NCI-H2029 treated with DMSO at 0.1 percent for 48 hours (cell line): ENCODE data around the gene FBXL14.

Source experiments
- DNase-seq: peaks from one replicate; lab custom pipeline; 2025; lab: John Stamatoyannopoulos, UW

Gene FBXL14

DNA sequence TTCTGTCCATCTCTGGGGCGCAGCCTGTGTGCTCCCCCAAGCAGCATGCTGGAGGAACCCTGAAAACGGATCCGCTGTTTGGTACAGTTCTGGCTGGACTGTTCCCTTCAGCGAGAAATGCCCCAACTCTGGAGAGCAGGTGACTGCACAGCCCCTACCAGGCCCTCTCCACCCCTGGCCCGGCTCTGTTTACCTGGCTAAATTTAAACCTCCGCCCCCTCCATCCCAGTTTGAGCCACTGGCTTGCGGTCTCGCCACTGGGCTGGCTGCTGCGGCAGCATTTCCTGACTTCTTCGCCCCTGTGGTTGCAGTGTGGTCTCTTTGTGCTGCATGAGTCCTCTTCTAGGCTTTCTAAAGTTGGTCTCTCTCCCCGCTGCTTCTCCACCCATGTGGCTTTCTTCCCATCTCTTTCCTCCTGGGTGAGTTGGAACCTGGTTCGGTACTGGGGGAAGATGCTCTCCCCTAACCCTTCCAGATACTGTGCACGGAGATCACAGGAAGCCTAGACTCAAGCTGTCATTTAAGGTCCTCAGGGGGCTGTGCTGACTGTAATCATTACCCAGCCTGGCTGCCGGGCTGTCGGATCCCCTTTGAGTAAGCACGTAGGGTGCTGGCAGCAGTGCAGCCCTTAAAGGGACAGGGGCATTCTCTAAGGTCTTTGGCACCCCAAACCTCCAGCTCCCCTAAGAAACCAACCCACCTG is 60.6 kb downstream of the FBXL14 start:
- DNase-seq = no peak

DNA sequence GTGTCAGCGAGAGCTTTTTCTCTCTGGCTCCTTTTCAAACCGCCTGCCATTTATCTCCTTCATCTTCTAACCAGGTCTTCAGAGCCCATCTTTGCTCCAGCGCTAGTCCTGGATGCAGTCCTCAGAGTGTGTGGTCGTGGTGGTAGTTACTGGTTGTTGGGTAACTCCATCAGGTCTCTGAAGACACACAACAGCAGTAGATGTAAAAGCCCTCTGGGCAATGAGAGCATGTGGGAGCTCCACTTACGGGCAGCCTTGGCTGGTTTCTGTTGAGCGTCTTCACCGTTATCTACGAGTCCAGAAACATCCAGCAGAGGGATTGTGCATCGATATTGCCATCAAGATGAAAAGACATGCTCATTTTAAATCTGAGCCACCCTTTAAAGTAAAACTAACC is 61.2 kb downstream of the FBXL14 start:
- no peak for DNase-seq

DNA sequence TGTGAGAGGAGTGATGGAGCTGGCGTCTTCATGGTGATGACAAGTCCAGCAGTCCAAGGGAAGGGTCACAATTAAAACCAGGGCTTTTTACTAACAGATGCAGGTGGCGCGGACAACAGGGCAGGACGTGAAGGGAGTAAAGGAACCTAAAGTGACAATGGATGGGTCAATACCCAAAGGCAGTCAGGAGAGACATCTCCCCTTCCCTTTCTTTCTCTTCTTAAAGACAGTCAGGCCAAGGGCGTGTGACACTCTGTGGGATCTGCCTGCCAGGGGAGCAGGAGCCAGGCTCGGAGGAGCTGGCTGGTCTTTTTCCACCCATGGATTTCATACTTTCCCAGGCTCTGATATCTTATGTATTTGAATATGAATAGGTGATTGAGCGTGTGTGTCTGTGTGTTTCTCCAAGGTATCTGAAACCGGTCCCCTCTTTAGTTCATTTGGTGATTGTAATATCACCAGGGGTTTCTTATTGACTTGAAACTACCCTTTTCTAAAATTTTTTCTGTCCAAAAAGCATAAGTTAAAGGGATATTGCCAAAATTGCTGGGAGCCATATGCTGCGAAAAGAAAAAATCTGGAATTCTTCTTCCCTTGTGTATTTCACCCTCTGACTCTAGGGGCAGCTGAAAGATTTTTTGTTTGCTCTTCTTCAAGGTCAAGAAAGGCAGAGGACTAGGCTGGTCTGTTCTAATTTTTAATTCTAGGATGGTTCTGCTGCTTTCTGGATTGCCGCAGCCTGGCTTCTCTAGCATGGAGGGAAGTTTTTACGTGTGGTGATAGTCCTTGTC is 61.8 kb downstream of the FBXL14 start:
- DNase-seq = no peak

DNA sequence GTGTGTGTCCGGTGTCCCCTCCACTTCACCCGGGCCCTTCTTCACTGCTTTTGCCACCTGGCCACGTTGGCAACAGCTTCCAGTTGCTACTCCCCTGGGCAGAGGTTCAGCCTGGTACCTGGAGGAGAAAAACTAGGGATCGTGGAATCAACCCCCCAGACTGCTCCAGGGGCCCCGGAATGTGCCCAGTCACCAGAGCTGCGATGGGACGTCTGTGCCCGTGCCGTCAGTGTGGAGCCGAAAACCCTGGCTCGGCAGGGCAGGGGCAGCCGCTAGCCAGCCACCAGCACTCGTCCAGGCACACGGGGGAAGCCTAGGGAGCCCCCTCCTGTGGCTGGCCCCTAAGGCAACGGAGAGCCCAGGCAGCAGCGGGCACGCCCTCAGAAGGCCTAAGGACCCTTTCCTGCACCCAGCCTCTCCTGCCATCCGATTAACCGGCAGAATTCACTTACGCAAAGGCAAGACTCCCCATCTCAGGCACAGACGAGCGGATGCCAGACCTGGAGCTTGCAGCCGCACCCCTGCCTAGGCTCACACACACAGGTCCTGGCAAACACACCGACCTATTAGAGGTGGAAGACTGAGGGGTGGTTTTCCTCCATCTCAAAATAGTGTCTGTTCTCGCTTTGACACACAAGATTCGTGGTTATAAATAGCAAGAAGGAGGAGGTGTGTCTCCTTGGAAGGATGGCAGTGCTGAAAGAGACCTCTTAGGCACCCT is 62.6 kb downstream of the FBXL14 start:
- no peak for DNase-seq

DNA sequence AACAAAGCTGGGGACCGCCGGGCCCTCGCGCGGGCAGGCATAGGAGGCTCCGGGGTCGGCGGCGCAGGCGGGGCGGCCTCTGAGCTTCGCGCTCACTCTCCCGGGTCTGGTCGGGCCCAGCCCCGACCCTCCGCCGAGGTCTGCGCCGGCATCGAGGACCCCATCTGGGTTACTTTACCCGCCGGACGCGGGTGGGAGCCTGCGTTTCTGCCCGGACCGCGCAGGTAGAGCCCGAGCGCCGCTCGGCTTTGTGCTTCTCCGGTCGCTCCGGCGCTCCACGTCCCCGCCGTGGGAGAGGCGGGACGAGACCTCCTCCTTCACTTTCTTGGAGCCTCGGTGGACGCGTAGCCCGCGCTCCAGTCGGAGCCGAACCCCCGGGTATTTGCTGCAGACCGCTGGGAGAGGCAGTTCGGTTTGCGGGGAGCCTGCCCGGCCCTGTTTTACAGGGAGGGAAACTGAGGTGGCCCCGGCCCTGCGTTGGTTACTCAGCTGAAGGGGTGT is 63.2 kb downstream of the FBXL14 start:
- no peak for DNase-seq

DNA sequence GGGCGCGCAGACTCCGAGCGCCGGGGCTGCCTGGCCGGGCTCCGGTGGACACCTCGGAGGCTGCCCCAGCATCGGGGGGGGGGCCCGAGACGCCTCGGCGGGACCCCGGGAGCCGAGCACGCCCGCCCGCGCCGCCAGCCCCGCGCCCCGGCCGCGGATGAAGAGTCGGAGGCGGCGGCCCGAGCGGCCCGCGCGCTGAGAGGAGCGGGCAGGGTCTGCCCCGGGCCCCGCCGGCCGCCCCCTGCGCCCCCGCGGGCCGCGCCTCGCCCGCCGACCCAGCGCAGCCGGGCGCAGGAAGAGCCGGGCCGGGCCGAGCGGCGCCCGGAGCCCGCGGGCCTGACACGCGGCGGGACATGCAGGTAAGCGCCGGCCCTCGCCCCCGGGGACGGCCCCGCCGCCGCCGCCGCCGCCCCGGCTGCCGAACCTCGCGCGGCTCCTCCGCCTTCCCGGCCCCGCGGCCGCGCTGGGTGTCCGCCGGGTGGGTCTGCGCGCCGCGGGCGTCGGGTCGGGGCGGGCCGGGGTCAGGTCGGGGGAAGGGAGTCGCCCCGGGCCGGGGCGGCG is 63.7 kb downstream of the FBXL14 start:
- no peak for DNase-seq

DNA sequence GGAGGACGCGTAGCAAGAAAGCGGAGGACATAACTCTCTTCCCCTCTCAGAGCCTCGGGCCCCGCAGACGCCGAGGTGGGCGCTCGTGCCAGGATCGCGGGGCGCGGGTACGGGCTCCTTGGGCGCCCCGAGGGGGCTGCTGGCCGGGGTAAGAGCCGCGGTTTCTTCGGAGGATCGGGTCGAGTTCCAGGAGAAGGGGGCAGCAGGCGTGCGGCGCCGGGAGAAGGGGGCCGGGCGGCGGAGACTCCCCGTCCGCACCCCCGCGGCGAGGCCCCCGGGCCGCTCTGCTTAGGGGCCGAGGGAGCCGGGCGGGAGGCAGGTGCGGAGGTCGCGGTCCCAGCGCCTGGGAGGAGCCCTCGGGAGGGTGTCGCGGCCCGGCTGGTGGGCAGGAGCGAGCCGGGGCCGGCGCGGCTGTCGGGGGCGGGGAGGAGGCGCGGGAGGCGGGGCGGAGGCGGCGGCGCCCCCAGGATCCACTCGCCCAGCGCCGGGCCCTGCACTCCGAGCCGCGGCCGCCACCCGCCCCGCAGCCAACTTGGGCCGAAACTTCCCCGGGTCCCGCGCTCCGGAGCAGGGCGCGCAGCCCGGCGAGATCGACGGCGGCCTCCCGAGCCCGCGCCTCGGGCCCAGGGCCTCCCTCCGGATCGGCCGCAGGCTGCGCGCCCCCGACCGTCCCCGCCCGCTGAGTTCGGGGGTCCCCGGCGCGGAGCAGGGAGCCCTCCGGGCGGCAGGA is 64.4 kb downstream of the FBXL14 start:
- DNase-seq = no peak

DNA sequence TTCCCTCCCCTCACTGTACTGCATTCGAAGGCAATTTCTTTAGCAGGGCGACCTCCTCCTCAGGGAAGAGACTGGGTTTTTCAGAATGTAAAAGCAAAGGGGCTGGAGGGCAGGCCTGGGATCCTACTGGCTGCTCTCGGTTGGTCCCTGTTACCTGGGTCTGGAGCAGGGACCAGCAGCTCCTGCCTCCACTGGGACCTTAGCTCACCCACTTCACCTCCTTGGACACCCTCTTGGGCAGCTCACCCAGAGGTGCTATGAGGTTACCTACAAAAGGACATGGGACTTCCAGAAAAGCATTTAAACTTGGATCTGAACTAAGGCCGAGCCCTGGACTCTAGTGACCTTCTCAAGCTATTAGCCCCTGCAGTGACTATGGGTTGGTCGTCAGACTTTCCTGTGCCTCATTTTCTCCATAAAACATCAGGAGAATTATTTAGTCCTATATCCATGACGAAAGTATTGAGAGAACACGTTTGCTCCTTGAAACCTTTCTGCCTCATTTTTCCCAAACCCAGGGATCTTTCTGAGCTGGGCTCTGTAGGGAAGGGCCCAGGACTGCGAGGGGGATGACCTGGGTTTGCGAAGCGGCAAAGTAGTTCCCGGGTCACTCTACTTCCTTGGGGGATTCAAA is 65.0 kb downstream of the FBXL14 start:
- DNase-seq = no peak

DNA sequence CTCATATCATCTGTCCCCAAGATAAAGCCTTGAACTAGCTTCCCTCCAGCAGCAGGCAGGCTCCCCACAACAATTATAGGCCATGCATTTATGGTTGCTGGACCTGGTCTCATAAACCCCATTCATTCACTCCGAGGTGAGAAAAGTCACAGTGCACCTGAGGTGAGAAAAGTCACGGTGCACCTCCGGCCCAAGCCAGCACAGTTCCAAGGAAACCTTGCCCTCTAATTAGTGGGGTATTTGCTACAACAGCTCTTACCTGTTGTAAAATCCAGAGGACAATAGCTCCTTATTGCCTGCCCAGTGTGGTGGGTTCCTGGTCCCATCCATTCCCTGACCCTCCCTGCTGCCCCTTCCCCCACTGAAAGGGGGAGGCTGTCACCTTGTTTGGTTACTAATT is 65.6 kb downstream of the FBXL14 start:
- no peak for DNase-seq

DNA sequence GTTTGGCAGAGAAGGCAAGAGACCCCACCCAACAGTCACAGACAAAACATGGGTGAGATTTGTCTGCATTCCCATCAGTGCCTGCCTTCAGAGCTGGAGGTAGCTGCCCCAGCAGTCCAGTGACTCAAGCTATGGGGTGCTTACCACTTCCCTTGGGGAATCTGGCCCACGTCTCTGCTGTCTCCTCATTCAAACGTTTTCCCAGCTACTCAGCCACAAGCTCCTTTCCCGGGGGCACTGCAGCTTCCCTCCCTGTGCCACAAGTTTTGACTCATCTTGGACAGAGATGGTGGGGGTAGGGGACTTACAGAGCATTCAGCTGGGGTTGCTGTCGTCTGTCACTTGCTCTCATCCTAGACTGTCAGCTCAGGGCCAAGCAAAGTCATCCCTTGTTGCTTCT is 66.6 kb downstream of the FBXL14 start:
- DNase-seq = no peak

DNA sequence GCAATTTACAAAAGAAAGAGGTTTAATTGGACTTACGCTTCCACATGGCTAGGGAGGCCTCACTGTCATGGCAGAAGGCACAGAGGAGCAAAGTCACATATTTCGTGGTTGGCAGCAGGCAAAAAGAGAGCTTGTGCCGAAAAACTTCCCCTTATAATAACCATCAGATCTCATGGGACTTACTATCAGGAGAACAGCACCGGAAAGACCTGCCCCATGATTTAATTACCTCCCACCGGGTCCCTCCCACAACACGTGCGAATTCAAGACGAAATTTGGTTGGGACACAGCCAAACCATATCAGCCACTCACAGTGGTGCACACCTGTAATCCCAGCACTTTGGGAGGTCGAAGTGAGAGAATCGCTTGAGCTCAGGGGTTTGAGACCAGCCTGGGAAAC is 68.5 kb downstream of the FBXL14 start:
- no peak for DNase-seq

DNA sequence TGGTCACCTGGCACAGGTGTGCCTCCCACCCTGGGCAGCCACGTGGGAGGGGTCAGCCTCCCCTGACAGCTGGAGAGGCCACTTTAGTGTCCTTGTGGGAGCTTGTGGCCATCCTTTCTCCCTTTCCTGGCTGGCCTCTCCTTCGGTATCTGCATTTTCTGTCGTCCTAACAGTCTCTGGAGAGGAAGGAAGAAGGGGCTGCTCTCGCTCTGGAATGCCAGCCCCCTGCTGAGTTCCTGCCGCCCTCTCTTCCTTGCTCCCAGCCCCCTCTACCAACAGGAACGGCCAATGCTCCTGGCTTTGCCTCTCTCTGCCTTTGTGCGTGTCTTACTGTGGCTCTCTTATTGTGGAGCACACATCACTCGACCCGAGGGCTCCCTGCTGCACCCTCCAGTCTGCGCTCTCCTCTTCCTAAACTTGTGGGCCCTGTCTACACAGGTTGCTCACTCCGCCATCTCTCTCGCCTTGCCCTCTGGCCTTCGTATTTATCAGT is 70.8 kb downstream of the FBXL14 start:
- no peak for DNase-seq

DNA sequence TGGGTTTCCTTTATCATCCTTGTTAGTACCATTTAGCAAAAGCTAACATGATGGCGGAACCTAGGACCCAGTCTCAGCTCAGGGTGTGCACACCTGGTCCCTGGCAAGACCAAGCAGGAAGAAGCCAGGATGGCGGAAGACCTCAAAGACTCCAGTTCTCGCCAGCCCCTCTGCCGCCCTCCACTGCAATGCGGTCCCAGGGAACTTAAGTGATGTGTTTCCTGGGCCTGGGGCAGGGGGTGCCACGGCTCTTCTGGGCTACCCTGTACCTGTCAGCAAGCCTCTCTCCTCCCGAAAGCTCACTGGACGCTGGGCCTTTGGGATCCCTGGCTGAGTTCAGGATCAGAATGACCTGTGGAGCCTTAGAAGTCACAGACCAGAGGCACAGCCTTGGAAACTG is 71.3 kb downstream of the FBXL14 start:
- no peak for DNase-seq

DNA sequence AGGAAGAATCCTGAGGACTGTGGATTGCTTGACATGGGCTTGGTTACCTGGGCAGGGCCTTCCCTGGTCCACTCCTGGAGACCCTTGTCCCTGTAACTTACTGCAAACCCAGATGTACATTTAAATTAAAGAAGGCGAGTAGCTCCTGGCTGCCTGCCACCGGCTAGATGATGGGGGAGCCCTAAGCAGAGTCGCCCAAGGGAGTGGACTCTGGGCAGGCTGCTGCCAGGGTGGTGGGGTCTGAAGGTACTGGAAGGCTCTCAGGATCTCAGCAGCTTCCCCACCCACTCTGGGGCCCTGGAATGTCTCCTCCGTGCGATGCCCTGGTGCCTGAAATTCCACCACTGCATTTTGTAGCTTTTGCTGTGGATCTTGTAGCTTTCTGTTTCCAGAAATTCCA is 74.7 kb downstream of the FBXL14 start:
- no peak for DNase-seq

DNA sequence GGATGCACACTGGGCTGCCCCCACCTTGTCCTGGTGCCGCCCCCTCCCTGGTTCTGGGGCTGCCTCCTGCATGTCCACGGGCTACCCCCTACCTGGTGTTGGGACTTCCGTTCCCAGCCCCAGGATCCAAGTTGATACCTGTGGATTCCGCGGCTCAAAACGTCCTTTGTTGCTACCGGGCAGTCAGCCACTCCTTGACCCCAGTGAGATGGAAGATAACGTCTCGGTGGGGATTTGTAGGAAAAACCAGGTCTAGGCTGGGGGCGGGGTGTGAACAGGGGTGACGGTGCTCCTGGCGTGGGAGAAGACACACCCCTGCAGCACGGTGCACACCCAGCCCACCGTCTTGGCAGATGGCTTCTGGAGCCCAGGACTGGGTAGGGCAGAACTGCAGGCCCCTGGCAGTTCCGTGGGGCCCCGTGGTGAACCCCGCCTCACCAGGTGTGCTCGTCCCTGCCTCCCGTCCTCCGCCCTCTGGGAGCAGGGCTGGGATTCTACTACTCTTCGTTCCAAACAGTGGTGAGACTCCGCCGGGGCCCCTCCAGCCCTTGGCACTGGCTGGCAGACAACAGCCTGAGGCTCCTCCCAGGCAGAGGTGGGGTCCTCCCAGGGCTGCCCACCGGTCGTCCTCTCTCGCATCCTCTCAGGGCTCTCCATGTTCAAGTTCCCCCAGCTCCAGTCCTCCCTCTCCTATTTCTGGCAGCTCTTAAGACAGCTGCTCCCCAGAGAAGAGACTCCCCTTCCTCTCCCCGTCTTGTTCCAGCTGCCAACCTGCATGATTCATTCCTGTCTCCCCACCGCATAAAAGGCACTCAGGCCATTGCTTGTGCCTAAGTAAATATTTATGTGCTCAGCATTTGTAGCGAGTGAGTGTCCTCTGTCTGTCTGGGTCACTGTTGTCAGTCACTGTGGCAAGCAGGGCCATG is 75.5 kb downstream of the FBXL14 start:
- peak; percentile 38 for DNase-seq

DNA sequence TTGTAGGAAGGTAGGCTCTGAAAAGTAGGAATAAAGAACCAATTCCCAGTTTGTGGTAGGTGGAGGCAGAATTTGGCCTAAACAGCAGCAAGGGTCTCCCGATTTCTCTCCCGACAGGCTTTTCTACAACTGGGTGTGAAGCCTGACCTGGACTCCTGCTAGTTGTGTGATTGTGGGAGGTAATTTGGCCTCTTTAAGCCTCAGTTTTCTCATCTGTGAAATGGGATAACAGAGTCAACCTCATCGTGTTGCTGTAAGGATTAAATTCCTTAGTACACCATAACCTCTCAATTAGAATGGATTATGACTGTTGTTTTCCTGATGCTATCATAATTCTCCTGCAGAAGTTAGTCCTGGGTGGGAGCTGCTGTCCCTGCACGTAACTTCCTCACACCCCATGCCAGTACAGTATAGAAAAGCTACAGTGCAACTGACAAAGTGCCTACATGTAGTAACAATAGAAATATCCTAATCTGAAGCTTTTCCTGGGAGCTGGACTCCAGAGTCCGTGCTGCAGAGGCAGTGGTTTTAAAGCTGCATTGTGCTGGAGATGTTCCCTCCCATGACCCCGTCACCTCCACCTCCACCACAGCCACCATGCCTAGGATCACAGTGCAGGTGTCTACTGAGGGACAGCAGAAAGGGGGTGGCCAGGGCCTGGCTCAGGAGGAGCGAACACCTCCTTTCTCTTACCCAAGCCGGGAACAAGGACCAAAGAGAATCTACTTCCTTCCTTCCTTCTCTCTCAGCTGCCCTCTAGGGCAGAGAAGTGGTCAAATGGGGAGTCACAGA is 76.5 kb downstream of the FBXL14 start:
- DNase-seq = no peak

DNA sequence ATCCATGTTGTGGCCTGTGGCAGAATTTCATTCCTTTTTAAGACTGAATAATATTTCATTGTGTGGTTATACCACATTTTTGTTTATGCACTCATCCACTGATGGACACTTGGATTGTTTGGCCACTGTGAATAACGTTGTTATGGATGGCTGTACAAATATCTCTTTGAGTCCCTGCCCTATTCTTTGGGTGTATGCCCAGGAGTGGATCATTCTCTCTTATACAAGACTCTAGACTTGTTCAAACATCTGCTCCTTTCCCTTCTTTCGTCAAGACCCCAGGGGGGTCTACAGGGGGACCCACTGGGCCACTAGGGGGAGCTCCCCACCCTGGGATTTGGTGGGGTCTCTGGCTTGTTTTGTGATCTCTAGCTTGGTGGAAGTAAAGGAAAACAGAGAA is 77.4 kb downstream of the FBXL14 start:
- DNase-seq = peak; percentile 53
